CD4-positive, alpha-beta T cell treated with Interferon alpha-2 for 1 hour (primary cell): Measurements from ENCODE around the gene DLX1.
"Not testable (repeated sequence)": the region's sequence is repeated elsewhere in the genome, so short reads cannot be mapped to it uniquely, and the experiment has no call there.

Experiments
- DNase-seq, 2 donors: peaks; one replicate each; pipeline ENCODE4 v3.0.0-alpha.2; 2020 to 2022

Gene DLX1

GRCh38 chr2:172085460-172086159 lies at the start of gene DLX1:
DLX1 (plus strand) TSS chr2:172085507; CDS start chr2:172085678, 171 bp downstream.
- DNase-seq: no peak

GRCh38 chr2:172038121-172038520 lies 47.2 kb upstream of the DLX1 start:
- no peak for DNase-seq

DNA sequence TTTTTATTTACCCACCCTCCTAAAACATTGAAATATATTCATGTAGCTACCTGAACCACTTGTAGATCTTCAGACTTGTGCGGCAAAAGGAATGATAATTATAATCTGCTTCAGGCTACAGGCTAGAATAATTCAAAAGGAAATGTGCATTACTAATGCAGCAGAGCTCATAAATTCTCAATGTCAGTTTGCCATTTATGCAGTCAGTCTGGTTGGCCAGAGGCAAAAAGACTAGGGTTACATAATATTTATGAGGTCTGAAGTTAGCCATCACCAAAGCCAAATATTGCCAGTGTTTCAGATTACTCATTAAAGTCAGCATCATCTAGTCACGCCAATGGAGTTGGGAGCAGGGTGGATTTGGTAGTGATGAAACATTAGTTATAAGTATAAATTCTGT lies 46.7 kb upstream of the DLX1 start:
- no peak for DNase-seq

DNA sequence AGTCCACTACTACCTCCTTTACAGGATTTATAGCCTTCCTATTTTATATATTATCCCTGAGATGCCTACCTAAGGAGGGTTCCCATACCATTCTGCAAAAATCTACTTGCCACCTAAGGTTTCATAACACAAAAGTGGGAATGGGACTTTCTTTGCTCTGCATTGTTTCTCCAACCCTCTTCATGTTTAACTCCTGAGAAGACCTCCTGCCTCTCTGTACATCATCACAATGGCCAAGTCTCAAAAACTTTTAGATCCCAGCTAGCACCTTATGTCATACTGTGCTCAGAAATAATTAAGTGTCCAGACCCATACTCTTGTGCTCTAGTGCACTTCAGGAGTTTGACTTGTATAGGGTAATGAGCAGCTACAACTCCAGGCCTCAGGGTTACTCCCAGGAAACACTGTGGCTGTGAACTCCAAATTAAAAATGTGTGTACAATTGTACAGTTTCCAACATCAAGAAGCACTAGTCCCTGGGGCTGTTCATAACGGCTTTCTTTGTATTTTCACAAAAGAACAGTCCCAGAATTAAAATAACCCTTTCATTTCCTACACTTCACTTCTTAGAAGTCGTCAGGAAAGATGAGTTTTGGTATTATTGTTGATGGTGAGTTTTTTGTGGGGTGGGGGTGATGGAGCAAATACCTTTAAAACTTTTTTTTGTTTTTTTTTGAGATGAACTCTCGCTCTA lies 46.1 kb upstream of the DLX1 start:
- DNase-seq: no peak

DNA sequence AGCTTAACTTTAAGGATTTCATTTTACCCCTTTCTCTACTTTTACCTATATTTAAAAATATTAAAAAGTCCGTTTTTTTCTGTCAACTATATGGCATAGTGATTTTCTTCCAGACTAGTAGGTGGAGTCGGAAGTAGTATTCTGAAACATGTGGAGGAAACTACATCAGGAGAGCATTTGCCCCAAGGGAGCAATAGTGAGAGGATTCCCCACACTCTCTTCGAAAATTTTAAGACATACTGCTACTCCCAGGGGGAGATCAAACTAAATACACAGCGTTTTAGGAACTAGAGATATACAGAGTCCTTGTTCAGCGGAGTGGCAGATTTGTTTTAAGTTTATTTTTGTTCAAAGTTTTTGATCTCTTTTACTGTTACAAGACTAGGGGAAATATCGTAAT lies 45.0 kb upstream of the DLX1 start:
- DNase-seq: no peak

DNA sequence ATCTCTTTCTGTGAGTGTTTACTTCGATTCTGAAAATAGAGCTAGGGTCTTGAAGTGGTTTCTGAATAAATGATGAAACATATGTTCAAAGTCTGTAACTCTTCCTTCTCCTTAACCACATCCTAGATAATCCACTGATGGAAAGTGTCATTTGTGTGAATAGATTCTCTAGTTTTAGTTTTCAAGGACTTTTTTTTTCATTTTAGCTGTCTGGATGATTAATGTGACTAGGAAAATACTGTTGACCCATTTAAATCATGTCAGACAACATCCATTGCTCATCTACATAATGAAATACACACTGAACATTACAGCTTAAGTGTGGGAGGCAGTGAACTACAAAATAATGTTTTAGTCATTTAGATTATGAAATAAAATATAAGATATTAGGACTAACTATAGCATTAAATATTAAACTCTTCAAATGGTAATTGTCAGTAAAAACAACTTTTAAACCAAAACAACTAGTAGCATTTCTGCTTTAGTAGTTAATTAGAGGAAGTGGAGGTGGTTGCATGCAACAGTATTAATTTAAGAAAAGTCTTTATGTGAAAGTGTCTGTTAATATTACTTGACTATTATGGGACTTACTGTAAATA lies 39.1 kb upstream of the DLX1 start:
- no peak for DNase-seq

- no peak for DNase-seq
These were observed 38.3 kb upstream of the DLX1 start for GRCh38 chr2:172046866-172047565.

GRCh38 chr2:172047566-172048507 lies 37.5 kb upstream of the DLX1 start:
- no peak for DNase-seq

- no peak for DNase-seq
These were observed 36.5 kb upstream of the DLX1 start for GRCh38 chr2:172048508-172049503.

- no peak for DNase-seq
These were observed 35.7 kb upstream of the DLX1 start for GRCh38 chr2:172049567-172050120.

DNA sequence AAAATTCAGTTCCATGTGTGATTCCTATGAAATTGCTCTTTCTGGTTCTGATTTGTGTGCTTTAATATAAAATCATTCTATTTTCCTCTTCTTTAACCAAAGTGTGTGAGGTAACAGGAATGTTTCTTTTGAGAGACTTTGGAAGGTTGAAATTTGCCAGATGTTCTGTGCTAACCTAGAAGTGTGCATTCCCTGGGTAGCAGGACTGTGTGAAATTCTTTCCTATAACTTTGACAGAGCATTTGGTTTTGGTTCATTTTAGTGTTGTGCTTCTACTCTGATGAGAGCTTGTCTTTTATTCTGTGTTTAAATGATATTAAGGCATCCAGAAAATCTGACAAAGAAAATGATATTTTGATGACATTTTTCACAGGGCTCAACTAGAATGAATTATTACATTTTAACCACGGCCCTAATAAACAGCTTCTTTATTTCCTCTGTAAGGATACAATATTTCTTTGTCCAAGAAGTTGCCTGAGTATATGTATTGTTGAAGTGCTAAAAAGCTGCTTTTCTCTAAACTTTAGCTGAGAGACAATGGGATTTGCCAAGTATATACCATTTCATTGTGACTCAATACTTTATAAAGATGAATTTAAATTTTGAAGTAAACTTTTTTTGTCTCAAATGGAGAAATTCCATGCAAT lies 34.7 kb upstream of the DLX1 start:
- DNase-seq: no peak

- DNase-seq: no peak
These were observed 33.0 kb upstream of the DLX1 start for GRCh38 chr2:172052000-172052983.

DNA sequence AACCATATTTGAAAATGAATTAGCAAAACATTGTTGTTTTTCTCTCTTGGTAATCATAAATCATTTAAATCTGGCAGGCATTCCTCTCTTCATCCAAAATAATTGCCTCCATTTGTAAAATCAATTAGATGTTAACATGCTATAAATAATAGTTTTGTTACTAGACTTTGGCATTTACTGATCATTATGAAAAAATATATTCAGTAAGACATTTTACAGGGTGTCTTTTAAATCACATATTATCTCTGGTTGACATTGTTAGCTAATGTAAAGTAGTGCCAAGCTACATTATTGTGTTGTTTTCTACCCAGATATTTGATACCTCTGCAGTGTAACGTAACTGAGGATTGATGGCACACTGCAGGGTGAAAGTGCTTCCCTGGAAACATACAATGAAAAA lies 31.8 kb upstream of the DLX1 start:
- no peak for DNase-seq

DNA sequence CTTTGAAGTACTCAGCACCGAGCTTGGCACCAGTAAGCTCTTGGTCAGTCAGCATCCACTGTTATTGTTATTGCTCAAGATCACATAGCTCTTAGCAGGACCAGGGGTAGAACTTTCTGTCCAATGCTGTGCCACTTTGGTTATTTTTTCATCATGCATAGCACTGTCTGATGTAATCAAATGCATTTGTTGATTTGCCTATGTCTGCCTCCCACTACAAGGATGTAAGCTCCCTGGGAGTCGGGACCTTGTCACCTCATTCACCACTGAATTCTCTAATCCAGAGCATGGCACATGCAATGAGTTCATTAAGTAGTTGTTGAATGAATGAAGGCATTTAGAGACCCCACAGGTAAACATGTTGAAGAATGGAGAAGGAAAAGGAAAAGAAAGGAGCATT lies 29.0 kb upstream of the DLX1 start:
- DNase-seq: no peak

- DNase-seq: no peak
These were observed 26.6 kb upstream of the DLX1 start for GRCh38 chr2:172058660-172059059.

DNA sequence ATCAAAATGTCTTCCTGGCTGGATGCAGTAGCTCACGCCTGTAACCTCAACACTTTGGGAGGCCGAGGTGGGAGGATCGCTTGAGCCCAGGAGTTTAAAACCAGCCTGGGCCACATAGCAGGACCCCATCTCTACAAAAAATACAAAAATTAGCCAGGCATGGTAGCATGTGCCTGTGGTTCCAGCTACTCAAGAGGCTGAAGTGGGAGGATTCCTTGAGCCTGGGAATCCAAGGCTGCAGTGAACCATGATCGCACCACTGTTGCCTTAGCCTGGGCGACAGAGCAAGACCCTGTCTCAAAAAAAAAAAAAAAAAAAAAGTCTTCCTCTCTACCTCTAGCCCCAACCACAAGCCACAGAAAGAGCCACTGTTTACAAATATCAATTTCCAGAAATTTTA lies 25.2 kb upstream of the DLX1 start:
- not testable (repeated sequence) for DNase-seq

GRCh38 chr2:172062402-172063004 lies 22.8 kb upstream of the DLX1 start:
- no peak for DNase-seq

DNA sequence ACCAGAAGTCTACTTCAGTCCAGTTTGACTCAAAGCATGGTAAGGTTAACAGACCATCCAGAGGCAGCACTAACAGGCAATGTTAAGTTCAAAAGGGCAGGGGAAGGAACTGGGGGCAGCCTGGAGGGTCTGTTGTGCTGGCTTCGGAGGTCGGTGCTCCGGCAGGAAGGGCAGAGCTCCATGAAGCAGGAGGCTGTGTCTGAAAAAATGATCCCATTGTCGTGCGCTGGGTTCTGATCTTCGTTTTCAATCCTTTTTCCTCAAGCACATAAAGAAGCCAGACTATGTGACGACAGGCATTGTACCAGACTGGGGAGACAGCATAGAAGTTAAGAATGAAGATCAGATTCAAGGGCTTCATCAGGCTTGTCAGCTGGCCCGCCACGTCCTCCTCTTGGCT lies 21.9 kb upstream of the DLX1 start:
- DNase-seq: no peak

DNA sequence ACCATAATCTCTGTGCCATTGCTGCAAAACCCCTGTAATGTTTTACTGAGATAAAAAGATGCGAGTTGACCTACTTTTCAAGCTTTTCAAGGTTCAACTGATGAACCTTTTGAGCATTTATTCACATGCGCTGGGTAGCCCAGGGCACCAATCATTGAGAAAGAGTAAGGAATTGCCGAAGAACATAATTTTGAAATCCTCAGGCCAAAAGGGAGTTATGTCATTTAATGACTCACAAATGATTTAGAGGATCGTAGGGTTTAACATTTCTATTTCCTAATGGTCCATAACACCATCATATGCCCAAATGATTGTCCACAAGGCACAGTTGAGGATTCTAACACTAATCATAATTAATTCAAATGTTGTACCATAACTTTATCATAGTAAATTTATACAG lies 20.2 kb upstream of the DLX1 start:
- no peak for DNase-seq
